HG03159 (cell line): ENCODE data around the gene RSKR.
"Not testable (repeated sequence)": the region's sequence is repeated elsewhere in the genome, so short reads cannot be mapped to it uniquely, and the experiment has no call there.

Experiments used
- ATAC-seq: cut with Tn5 transposase; IDR thresholded peaks from one replicate; pipeline ENCODE4 v1.9.1; 2021; ENCODE audit warnings: mild to moderate bottlenecking, moderate library complexity; ENCODE audit not compliant: unreplicated experiment

Gene RSKR

DNA sequence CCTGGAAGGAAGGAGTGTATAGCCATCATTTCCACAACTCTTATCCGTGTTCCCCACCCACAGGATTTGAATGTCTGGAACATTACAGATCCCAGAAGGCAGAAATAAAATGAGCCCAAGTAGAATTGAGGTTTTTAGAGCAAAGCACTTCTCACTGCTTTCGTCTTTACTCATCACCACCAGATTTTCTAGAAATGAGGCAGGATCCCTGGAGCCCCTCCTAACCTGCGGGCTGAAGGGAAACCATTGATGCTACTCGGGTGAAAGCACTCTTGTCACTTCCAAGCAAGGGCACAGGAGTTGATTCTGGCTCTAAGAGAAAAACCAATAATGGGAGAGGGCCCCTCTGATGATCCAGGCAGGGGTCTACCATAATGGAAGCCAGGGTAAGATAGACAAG lies 34.5 kb downstream of the RSKR start:
- no peak for ATAC-seq

GRCh38 chr17:28578246-28579195 lies 35.5 kb downstream of the RSKR start:
- ATAC-seq: no peak

DNA sequence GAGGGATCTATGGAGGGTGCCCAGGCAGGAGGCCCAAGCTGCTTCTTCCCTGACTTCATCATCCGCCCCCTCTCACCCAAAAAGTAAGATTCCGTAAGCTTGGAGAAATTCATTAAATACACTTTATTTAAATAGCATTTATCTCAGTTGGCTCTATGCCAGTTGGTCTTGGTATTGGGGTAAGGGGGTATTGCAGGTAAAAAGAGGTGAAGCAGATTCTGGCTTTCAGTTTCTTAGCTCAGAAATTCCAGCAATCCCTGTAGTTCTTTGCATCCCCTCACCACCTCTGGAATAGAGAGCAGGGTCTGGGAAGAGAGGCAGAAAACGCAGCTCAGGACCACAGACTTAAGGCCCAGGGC lies 36.5 kb downstream of the RSKR start:
- no peak for ATAC-seq

- peak; percentile 78 for ATAC-seq
Measured at GRCh38 chr17:28576758-28577465, 37.1 kb downstream of the RSKR start, which contains the start of gene ALDOC. TSS of gene ALDOC (minus strand) at chr17:28576895. CDS start at chr17:28575532, 1,363 bp downstream.

DNA sequence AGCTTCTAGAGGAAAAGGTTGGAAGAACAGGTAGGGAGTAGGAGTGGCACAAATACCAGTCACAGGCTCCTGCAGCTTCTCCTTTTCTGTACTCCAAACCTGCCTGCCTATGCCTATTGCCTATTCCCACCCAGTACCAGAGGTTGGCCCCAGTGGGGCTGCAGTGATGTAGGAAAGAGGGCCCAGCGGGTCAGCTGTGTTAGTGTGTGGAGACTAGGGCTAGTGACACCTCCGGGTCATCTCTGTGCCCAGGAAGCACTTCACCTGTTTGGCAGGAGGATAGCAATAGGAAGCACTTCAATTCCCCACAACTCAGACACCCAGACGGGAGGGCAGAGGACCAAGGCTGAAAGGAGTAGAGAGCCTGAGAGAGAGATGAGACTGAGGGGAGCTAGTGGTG lies 38.0 kb downstream of the RSKR start:
- not testable (repeated sequence) for ATAC-seq

GRCh38 chr17:28575126-28575795 lies 38.7 kb downstream of the RSKR start:
- ATAC-seq: no peak

DNA sequence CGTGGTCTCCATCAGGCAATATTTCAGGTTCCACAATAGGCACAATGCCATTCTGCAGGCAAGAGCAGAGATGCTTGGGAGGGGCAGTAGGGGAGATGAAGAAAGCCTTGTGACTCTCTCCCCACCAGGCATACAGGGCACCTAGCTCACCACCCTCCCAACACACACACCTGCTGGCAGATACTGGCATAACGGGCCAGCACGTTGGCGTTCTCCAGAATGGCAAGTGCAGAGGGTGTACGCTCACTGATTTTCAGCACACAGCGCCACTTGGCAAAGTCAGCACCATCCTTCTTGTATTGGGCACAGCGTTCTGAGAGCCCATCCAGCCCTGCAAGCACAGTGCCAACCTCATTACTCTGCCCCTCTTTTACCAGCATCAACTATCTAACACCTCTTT lies 39.5 kb downstream of the RSKR start:
- ATAC-seq: no peak

- ATAC-seq: no peak
Measured at GRCh38 chr17:28573966-28574480, 40.0 kb downstream of the RSKR start.

DNA sequence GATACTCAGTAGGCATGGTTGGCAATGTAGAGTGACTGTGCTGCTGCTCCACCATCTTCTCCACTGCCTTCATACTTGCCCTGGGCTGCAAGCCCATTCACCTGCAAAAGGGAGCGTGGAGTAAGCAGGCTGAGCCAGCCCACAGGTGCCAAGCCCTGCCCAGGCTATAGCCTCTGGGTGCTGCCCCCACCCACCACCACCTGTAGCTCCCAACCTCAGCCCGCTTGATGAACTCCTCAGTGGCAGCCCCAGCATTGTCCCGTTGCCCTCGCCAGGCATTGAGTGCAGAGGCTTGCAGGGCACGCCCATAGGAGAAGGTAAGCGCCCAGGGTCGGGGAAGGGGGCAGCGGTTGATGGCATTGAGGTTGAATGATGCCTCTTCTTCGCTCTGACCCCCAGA lies 40.5 kb downstream of the RSKR start:
- no peak for ATAC-seq

DNA sequence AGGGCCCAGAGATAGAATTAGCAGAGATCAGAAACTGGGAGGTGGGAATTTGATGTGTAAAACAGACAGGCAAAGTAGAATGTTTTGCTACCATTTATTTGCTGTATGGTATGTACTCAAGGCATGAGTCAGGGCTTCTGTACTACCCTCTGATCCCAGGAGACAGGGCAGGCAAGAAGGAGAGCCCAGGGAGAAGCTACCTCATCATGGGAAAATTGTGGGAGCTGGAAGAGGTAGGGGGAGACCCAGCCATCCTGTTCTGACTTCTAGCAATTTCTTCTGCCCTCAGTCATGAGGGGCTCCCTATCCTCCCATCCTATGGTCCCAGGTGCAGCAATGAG lies 41.0 kb downstream of the RSKR start:
- no peak for ATAC-seq

GRCh38 chr17:28572259-28573039 lies 41.5 kb downstream of the RSKR start:
- no peak for ATAC-seq

DNA sequence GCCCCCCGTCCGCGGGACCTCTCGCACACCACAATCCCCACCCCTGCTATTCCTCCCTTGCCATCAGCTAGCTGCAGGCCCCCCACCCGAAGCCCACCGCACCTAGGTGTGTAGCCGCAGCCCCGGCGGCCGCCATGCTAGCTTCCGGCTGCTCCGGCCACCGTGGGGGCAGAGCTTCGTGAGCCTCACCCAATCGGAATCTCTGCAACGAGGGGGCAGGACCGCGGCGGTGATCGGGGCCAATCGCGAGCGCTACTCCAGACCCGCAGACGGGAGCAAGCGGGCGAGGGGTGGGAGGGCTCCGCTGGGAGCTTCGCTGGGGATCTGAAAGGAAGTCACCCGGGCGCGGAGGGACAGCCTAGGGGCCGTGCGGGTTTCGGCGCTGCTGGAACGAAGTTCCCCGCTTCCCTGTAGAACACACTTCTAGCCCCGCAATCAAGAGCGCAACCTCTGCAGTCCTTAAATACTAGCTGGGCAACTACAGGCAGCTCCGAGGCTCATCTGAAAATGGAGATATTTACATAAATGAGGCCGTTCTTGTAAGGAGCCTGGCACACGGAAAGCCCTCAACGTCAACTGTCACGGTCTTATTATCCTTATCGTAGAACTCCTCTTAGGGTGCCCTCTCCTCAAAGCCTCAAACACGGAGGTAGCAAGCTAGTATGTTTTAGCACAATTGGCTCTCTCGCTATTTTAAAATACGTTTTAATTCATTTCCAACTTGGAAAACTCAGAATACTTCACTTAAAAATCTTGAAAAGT lies 42.4 kb downstream of the RSKR start, which contains the start of gene PIGS:
Gene PIGS (minus strand): TSS at position 164 of the 762 bp plus-strand sequence. CDS start 28 bp downstream, at position 136.
- ATAC-seq: peak; percentile 83

DNA sequence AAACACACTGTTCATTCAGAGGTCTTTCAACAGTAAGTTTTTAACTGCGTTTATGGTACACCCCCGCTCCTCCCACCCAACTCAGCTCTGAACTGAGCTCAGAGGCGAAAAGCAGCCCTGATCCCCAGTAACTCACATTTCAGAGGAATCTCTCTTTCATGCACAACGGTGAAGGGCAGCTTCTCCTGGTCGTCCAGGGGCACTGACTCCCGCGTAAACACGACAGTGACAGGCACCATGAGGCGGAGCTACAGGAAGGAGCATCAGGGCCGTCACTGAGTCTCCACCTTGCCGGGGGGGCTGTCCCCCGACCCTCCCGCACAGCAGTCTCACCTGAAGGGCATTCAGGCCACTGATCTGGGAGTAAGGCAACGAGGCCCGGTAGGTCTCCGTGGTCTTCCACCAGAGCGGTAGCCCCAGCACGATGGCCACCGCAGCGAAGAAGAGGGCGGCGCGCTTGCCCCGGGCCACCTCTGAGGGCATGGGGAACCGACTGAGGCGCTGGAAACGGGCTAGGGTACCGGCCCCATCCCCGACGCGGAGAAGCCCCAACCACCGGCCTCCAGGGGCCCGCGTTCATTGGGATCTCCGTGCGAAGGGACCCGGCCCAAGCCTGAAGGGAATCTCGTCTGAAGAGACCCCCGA lies 43.1 kb downstream of the RSKR start:
- peak; percentile 15 for ATAC-seq

DNA sequence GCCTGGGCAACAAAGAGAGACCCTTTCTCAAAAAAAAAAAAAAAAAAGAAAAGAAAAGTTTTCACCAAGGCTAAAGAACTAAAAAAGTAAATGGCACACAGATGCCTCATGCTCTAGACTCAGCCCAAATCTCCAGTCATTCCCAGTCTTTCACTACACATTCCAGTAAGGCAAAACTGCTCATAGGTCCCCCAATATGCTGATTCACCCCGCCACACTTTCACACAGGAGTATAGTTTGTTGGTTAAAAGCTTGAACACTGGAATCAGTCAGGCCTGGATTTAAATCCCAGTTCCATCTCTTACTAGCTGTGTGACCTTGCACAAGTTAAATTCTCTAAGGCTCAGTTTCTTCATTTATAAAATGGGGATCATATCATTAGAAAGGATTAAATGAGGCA lies 44.5 kb downstream of the RSKR start:
- ATAC-seq: no peak

DNA sequence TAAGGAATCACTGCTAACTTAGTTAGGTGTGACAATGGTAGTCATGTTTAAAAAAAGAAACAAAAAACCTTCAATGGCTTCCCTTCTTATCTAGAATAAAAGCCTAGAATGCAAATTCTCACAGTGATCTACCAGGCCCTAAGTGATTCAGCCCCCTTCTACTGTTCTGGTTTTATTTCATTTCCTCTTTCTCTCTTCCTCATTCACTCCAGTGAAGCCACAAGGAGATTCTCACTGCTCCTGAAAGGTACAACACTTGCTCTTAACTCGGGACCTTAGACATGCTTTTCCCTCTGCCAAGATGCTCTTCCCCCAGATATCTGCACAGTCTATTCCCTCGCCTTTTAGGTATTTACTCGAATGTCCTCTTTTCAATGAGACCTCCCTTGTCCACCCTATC lies 46.4 kb downstream of the RSKR start:
- no peak for ATAC-seq

DNA sequence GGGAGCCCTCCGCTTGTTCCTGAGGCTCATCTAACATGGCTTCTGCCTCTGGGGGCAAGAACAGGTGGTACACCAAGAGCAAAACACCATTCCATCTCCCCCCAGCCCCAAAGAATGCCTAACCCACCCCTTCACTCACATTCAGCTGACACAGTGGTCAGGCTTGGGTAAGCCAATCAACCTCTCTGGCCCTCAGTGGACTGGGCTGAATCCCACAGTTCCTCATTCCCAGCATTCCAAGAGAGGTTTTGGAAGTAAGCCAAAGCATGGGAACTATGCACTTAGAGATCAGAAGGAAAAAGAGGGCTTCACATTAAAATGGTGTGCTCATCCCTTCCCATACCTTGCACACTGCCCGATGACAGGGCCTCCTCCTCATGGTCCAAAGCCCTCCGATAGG lies 50.5 kb downstream of the RSKR start:
- no peak for ATAC-seq
